ES-I3 (cell line): ENCODE results near the gene C4orf50.

Experiments
- H3K36me3 ChIP-seq: 2 replicates; pipeline ENCODE4 v1.6.1; 2013; ENCODE audit warnings: mild to moderate bottlenecking, low read length, control low read depth, moderate library complexity; ENCODE audit not compliant: insufficient read depth
- H3K4me1 ChIP-seq: 2 replicates; pipeline ENCODE4 v1.6.1; 2013; ENCODE audit warnings: mild to moderate bottlenecking, control low read depth, low read length; ENCODE audit not compliant: insufficient read depth
- H3K9ac ChIP-seq: 2 replicates; pipeline ENCODE4 v1.6.1; 2013; ENCODE audit warnings: low read depth, mild to moderate bottlenecking, low read length, moderate library complexity
- H3K9me3 ChIP-seq: 2 replicates; pipeline ENCODE4 v1.6.1; 2013; ENCODE audit warnings: mild to moderate bottlenecking, low read length, moderate library complexity; ENCODE audit not compliant: control insufficient read depth, insufficient read depth

The C4orf50 gene

GRCh38 chr4:5984843-5985242, 33.4 kb downstream of the C4orf50 start:
- no peaks in the 10 kb centered on the region for H3K36me3 ChIP-seq
- no peaks in the 10 kb centered on the region; the same call in 1 of the 2 replicates for H3K9me3 ChIP-seq
- H3K9ac ChIP-seq = no peak overlapping the region
- no peaks in the 10 kb centered on the region for H3K4me1 ChIP-seq

- Histone ChIP-seq H3K9me3 (no peaks in the 10 kb centered on the region; the same call in 1 of the 2 replicates), H3K36me3 (no peaks in the 10 kb centered on the region), H3K4me1 (no peaks in the 10 kb centered on the region), H3K9ac (no peak overlapping the region)
Measured at GRCh38 chr4:5982156-5982973, 35.9 kb downstream of the C4orf50 start.

- H3K4me1 ChIP-seq = no peaks in the 10 kb centered on the region
- no peaks in the 10 kb centered on the region for H3K36me3 ChIP-seq
- H3K9me3 ChIP-seq = no peaks in the 10 kb centered on the region; the same call in 1 of the 2 replicates
- no peak overlapping the region for H3K9ac ChIP-seq
Measured at GRCh38 chr4:5980436-5981155, 37.6 kb downstream of the C4orf50 start.

- no peaks in the 10 kb centered on the region for H3K4me1 ChIP-seq
- H3K9me3 ChIP-seq = no peaks in the 10 kb centered on the region; the same call in 1 of the 2 replicates
- H3K9ac ChIP-seq = no peak overlapping the region
- no peaks in the 10 kb centered on the region for H3K36me3 ChIP-seq
Measured at GRCh38 chr4:5979981-5980380, 38.2 kb downstream of the C4orf50 start.

GRCh38 chr4:5976921-5977320, 41.3 kb downstream of the C4orf50 start:
- no peaks in the 10 kb centered on the region for H3K4me1 ChIP-seq
- H3K9me3 ChIP-seq = no peaks in the 10 kb centered on the region
- no peak overlapping the region for H3K9ac ChIP-seq
- no peaks in the 10 kb centered on the region for H3K36me3 ChIP-seq

GRCh38 chr4:5976431-5976830, 41.8 kb downstream of the C4orf50 start:
- no peak overlapping the region for H3K9ac ChIP-seq
- no peaks in the 10 kb centered on the region for H3K9me3 ChIP-seq
- H3K4me1 ChIP-seq = no peaks in the 10 kb centered on the region

GRCh38 chr4:5974321-5974720, 43.9 kb downstream of the C4orf50 start:
- Histone ChIP-seq H3K4me1 (no peaks in the 10 kb centered on the region), H3K9ac (no peak overlapping the region), H3K9me3 (no peaks in the 10 kb centered on the region), H3K36me3 (no peaks in the 10 kb centered on the region)

More at GRCh38 chr4:5976431-5976830, 41.8 kb downstream of the C4orf50 start:
- H3K36me3 ChIP-seq = no peaks in the 10 kb centered on the region

- Histone ChIP-seq H3K36me3 (no peaks in the 10 kb centered on the region), H3K4me1 (no peaks in the 10 kb centered on the region), H3K9me3 (no peaks in the 10 kb centered on the region)
Measured at GRCh38 chr4:5973486-5974220, 44.6 kb downstream of the C4orf50 start.

GRCh38 chr4:5973033-5973432, 45.2 kb downstream of the C4orf50 start:
- H3K9ac ChIP-seq = no peak overlapping the region
- no peaks in the 10 kb centered on the region for H3K36me3 ChIP-seq
- no peaks in the 10 kb centered on the region for H3K9me3 ChIP-seq
- H3K4me1 ChIP-seq = no peaks in the 10 kb centered on the region

More at GRCh38 chr4:5973486-5974220, 44.6 kb downstream of the C4orf50 start:
- no peak overlapping the region for H3K9ac ChIP-seq

- Histone ChIP-seq H3K4me1 (no peaks in the 10 kb centered on the region), H3K9ac (no peak overlapping the region)
Measured at GRCh38 chr4:5972571-5972970, 45.7 kb downstream of the C4orf50 start.

GRCh38 chr4:5971078-5971450, 47.2 kb downstream of the C4orf50 start:
- Histone ChIP-seq H3K36me3 (no peaks in the 10 kb centered on the region), H3K9ac (no peak overlapping the region), H3K9me3 (no peaks in the 10 kb centered on the region), H3K4me1 (no peaks in the 10 kb centered on the region)

More at GRCh38 chr4:5972571-5972970, 45.7 kb downstream of the C4orf50 start:
- Histone ChIP-seq H3K9me3 (no peaks in the 10 kb centered on the region), H3K36me3 (no peaks in the 10 kb centered on the region)

- Histone ChIP-seq H3K9ac (no peak overlapping the region), H3K36me3 (no peaks in the 10 kb centered on the region), H3K9me3 (no peaks in the 10 kb centered on the region), H3K4me1 (no peaks in the 10 kb centered on the region)
Measured at GRCh38 chr4:5970381-5971077, 47.7 kb downstream of the C4orf50 start.

GRCh38 chr4:5969777-5970176, 48.5 kb downstream of the C4orf50 start:
- H3K9me3 ChIP-seq = no peaks in the 10 kb centered on the region
- H3K9ac ChIP-seq = no peak overlapping the region
- H3K4me1 ChIP-seq = no peaks in the 10 kb centered on the region
- no peaks in the 10 kb centered on the region for H3K36me3 ChIP-seq

- no peaks in the 10 kb centered on the region for H3K9me3 ChIP-seq
- H3K9ac ChIP-seq = no peak overlapping the region
- H3K4me1 ChIP-seq = no peaks in the 10 kb centered on the region
- no peaks in the 10 kb centered on the region for H3K36me3 ChIP-seq
Measured at GRCh38 chr4:5969336-5969735, 48.9 kb downstream of the C4orf50 start.
